ENCODE results near the gene CHAD.

Gene CHAD

GRCh38 chr17:50472286-50472685, 3.6 kb upstream of the CHAD start:
- DNase-seq, result no peak

DNA sequence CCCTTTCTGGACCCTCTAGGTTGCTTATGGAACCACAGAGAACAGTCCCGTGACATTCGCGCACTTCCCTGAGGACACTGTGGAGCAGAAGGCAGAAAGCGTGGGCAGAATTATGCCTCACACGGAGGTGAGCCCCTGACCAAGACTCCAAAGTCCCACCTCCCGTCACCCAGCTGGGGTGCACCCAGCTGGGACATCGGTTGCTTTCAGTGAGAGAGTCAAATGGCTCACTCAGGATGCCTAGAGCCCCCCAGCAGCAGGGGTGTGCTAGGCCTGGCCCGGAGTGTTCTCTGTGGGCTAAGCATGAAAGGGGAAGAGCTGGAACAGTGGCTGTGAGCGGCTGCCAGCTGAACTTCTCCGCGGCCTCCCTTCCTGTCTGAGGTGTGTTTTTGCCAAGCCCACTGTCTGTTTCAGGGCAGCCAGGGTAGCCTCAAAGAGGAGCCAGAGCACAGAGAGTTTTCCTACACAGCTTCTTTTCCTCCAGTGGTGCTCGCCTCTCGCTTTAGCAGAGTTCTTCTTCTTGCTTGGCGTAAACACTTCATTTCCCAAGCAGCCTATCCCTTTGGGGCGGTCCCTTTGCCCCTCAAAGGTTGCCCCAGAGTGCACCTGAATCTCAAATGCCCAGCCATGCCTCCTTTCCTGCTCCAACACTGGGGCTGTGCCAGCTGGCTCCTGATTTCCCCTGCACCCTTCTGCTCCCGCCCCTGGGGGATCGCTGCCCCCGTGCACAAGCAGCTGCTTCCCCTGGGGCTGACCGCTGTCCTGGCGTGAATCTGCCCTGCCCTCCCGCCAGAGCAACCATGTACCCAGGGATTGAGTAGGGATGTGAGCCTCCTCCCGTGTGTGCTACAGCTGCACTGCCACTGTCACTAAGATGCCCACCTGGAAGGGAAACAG, 2.6 kb upstream of the CHAD start:
- peak; percentile 17 for DNase-seq

DNA sequence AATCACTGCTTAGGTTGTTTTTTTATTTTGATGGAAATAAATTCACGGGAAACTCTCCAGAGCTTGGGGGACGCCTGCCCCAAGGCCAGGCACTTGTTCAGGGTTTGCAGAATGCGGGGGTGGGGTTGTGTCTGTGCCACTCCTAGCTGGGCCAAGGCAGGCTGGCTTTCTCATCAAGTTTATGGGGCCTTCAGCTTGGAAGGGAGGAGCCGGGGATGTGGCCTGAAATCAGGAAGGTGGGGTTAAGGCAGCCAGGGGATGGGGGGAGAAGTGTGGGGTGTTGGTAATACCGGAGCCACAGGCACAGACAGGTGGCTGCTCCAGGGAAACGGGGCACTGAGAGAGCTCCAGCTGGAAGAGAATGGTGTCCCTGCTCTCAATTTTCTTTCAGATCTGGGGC, 1.7 kb upstream of the CHAD start:
- no peak for DNase-seq

GRCh38 chr17:50469671-50470305, 1.1 kb upstream of the CHAD start:
- DNase-seq, result no peak

- no peak for DNase-seq
Observed at GRCh38 chr17:50469208-50469605, 527 bp upstream of the CHAD start.

DNA sequence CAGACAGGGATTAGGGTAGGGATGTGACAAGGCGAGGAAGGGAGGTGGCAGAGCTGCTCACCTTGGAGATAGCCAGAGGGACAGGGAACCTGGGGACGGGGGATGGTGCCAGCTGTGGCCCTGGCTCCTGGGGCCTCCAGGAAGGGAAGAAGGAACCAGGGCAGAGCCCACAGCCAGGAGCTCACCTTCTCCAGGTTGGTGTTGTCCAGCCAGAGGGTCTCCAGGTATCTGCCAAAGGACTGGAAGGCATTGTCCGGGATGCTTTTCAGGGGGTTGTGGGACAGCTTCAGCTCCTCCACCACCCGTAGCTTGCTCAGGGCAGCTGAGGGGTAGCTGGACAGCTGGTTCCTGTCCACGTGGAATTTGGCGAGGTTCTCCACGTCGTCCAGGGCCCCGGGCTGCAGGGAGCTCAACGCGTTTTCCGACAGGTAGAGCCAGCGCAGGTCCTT, 801 bp downstream of the CHAD start:
- no peak for DNase-seq

DNA sequence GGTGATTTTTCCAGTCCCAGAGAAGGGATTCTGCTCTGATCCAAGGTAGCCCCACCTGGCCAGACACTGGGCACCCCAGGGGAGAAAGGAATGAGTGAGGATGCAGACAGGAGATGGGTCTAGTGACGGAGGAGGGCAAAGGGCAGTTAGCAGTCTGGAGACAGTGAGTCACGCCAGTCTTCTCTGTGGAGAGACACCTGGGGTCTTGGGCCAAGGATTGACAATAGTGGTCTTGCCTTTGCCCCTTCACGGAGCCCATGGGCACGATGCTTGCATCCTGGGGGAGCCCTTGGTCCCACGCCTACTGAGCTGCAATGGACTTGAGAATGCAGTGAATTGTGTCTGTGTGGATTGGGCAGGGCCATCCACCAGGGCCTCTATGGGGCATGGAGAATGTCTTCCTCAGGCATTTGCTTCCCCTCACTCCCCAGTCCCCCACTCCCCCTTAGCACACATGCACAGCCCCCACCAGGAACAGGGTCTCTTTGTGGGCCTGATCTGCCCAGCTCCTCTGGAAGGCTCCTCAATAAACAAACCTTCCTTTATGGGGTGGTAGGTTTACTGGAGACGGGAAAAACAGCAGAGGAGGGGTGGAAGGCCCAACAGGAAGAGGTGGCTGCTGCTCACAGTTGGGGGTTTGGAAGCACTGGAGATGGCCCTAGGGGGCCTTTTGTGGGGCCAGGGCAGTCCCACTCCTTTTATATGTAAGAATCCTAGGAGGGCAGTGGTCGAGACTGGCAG, 1.4 kb downstream of the CHAD start:
- no peak for DNase-seq

GRCh38 chr17:50466371-50467113, 2.1 kb downstream of the CHAD start:
- DNase-seq, result no peak

DNA sequence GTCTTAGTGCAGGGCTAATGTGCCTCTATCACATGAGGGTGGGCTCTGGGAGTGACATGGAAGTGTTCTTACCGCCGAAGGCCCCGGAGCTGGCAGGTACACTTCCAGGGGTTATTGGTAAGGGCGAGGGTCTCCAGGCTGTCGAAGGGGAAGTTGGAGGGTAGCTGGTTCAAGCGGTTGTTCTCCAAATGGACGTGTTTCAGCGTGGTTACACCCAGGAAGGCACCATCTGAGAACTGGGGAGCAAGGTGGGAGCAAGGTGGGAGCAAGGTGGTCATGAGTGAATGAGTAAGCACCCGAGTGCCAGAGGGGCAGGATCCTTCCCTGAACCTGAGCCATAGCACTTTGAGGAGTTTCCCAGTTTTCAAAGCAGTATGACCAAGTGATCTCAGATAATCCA, 3.0 kb downstream of the CHAD start:
- no peak for DNase-seq

GRCh38 chr17:50465171-50465570, 3.5 kb downstream of the CHAD start:
- DNase-seq, result no peak

DNA sequence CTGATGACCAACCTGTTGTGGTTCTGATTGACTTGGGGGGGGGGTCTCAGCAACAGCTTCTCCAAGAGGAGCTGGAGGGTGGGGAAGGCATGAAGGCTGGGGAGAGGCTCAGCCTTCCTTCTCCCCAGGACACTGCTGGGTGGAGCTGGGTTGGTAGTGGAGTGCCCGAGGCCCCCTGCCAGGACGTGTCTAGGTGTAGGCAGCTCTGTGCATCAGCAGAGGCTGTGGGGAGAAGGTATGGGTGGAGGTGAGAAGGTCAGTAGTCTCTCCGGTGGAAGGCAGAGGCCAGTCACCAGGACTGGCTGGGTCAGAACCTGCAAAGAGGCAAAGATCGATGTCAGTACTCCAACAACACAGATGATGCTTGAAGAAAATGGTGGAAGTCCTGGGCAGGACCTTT, 3.9 kb downstream of the CHAD start:
- no peak for DNase-seq

DNA sequence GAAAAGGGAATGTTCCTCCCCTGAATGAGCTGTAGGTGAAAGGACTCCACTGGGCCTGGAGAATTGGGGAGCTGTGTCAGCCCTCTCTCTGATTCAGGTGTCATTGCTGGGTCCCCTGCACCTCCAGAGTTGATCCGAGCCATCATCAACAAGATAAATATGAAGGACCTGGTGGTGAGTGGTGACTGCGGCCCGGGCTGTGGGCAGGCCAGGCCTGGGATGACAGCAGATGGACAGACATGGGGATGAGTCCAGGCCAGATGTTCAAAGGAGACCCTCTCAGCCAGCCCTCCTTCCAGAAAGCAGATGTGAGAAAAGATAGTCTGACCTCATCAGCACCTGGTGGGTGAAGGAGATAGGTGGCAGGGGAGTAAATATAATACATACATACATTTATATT, 4.6 kb downstream of the CHAD start:
- DNase-seq, result no peak

- no peak for DNase-seq
Observed at GRCh38 chr17:50462446-50462845, 6.2 kb downstream of the CHAD start.

GRCh38 chr17:50461550-50462132, 7.0 kb downstream of the CHAD start:
- no peak for DNase-seq

GRCh38 chr17:50460831-50461526, 7.7 kb downstream of the CHAD start:
- DNase-seq, result no peak

- no peak for DNase-seq
Observed at GRCh38 chr17:50459756-50460155, 8.9 kb downstream of the CHAD start.

- no peak for DNase-seq
Observed at GRCh38 chr17:50458701-50459676, 9.7 kb downstream of the CHAD start.

DNA sequence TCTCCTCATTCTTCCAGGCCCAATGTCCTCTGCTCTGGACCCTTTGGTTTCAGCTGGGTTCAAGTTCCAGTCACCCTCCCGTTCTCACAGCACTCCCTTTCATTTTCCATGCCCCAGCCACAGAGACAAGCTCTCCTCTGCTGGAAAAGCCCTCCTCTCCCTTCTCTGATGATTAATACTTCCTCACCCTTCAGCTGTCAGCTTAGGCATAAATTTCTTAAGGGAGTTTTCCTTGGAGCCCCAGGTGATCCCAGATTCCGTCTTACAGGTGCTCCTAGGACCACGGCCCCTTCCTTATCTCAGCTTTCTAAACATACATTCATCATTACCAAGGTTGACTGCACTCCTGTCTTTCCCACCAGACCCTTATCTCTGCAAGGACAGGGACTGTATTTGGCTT, 10.4 kb downstream of the CHAD start:
- no peak for DNase-seq

- no peak for DNase-seq
Observed at GRCh38 chr17:50457621-50458020, 11.1 kb downstream of the CHAD start.

DNA sequence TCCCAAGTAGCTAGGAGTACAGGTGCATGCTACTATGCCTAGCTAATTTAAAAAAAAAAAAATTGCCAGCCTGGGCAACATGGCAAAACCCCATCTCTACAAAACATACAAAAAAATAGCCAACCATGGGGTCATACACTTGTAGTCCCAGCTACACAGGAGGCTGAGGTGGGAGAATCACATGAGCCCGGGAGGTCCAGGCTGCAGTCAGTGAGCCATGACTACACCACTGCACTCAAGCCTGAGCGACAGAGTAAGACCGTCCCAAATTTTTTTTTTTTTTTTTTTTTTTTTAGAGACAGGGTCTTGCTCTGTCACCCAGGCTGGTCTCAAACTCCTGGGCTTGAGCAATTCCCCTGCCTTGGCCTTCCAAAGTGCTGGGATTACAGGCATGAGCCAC, 14.8 kb downstream of the CHAD start:
- DNase-seq, result no peak

Measured in midbrain (tissue), 1 donor.